OCI-LY1 (cell line): ENCODE data around the gene SLC2A1.
"Not testable (repeated sequence)": the region's sequence is repeated elsewhere in the genome, so short reads cannot be mapped to it uniquely, and the experiment has no call there.

Experiments
- H2AFZ ChIP-seq: fragments of 200-600 bp; sonication (generic), shearing (Covaris generic); 2 replicates; pipeline ENCODE4 v1.6.0; 2014; ENCODE audit warnings: antibody characterized with exemption, mild to moderate bottlenecking, low read length
- H3F3A ChIP-seq: fragments of 200-600 bp; sonication (generic), shearing (Covaris generic); 2 replicates; pipeline ENCODE4 v1.6.0; 2014; ENCODE audit warnings: mild to moderate bottlenecking, antibody characterized with exemption, low read length, moderate library complexity; ENCODE audit not compliant: insufficient read depth
- H3K27ac ChIP-seq: fragments of 200-600 bp; sonication (generic); 2 replicates; pipeline ENCODE4 v1.5.1; 2014; ENCODE audit warnings: low read length, mixed run types, mild to moderate bottlenecking, low read depth; ENCODE audit not compliant: poor library complexity, severe bottlenecking
- H3K27me3 ChIP-seq: fragments of 200-600 bp; sonication (generic); 2 replicates; pipeline ENCODE4 v1.6.0; 2014; ENCODE audit warnings: antibody characterized with exemption, mild to moderate bottlenecking, low read length, moderate library complexity; ENCODE audit not compliant: insufficient read depth
- H3K36me3 ChIP-seq: fragments of 200-600 bp; sonication (generic); 2 replicates; pipeline ENCODE4 v1.6.1; 2014; ENCODE audit warnings: mild to moderate bottlenecking, antibody characterized with exemption, low read length, moderate library complexity, mixed read lengths; ENCODE audit not compliant: insufficient read depth
- H3K4me1 ChIP-seq: fragments of 200-600 bp; sonication (generic); 2 replicates; pipeline ENCODE4 v1.5.1; 2014; ENCODE audit warnings: mild to moderate bottlenecking, low read length, moderate library complexity; ENCODE audit not compliant: insufficient read depth, severe bottlenecking
- H3K4me2 ChIP-seq: fragments of 200-600 bp; sonication (generic), shearing (Covaris generic); 2 replicates; pipeline ENCODE4 v1.6.1; 2014; ENCODE audit warnings: low read length
- H3K4me3 ChIP-seq: fragments of 200-600 bp; sonication (generic); 2 replicates; pipeline ENCODE4 v1.5.1; 2014; ENCODE audit warnings: low read length, low read depth, mild to moderate bottlenecking, mixed read lengths; ENCODE audit not compliant: poor library complexity, severe bottlenecking
- H3K79me2 ChIP-seq: fragments of 200-600 bp; shearing (Covaris generic); 2 replicates; pipeline ENCODE4 v1.6.1; 2016; ENCODE audit warnings: mixed run types, low read length, mixed read lengths; ENCODE audit not compliant: insufficient read depth
- H3K9ac ChIP-seq: fragments of 200-600 bp; sonication (generic), shearing (Covaris generic); 2 replicates; pipeline ENCODE4 v1.6.1; 2014; ENCODE audit warnings: mild to moderate bottlenecking, low read length, mixed read lengths
- H3K9me2 ChIP-seq: fragments of 200-600 bp; sonication (generic), shearing (Covaris generic); 2 replicates; pipeline ENCODE4 v1.6.1; 2014; ENCODE audit warnings: low read depth, mild to moderate bottlenecking, low read length, mixed read lengths
- H3K9me3 ChIP-seq: fragments of 200-600 bp; shearing (Covaris generic); 2 replicates; pipeline ENCODE4 v1.6.1; 2014; ENCODE audit warnings: low read length, mixed read lengths
- H4K20me1 ChIP-seq: fragments of 200-600 bp; sonication (generic), shearing (Covaris generic); 2 replicates; pipeline ENCODE4 v1.6.0; 2016; ENCODE audit warnings: mild to moderate bottlenecking, low read length; ENCODE audit not compliant: insufficient read depth
- EZH2 ChIP-seq: fragments of 200-600 bp; sonication (generic), shearing (Covaris generic); IDR thresholded peaks from 2 replicates; pipeline ENCODE4 v1.8.0; 2017; ENCODE audit warnings: borderline replicate concordance, mixed run types, mild to moderate bottlenecking, antibody characterized with exemption, low read length, moderate library complexity, mixed read lengths
- TF ChIP-seq, protein P1 (sequence below): fragments of 200-600 bp; sonication (generic), shearing (Covaris generic); IDR thresholded peaks from 2 replicates; pipeline ENCODE4 v1.5.1; 2017; ENCODE audit warnings: mild to moderate bottlenecking, antibody characterized with exemption, low read length, moderate library complexity, mixed read lengths

Gene SLC2A1

DNA sequence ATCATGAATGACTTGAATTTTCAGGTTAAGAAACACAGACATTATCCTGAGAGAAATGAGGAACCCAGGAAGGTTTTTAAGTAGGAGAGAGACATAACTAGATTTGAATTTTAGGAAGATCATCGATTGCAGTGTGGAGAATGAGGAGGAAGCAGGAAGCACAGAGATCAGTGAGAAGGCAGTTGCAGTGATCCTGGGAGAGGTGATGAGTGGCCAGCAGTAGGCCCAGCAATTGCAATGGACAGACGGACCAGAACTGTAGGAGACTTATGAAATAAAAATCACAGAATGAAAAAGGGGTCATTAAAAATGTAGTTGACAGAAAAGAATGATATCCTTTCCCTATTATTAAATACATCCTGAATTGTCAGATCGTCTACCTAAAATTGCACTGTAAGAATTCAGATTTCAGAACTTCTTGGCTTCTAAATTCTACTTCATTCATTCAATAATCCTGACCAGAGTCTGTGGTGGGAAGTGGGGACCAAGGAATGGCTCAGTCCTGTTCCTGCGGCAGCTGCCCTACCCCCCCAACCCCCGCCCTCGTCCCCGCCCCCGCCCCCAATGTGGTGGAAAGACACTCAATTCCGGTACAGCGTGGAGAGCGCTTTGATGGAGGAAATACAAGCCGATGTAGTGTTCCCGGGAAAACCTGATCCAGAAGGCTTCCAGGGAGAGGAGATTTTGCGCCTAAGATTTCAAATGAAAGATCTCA, 35.1 kb downstream of the SLC2A1 start:
- no peaks in the 10 kb centered on the region for H3K9me2 ChIP-seq
- H3K9ac ChIP-seq: peak overlapping the region; percentile 77
- peak overlapping the region; percentile 84 for H3K27ac ChIP-seq
- H3K79me2 ChIP-seq: no peaks in the 10 kb centered on the region
- peak overlapping the region; percentile 99 for H3K4me2 ChIP-seq
- peak overlapping the region; percentile 78 for H3K4me3 ChIP-seq
- peaks cover 14% of the 10 kb centered on the region for H3F3A ChIP-seq
- peak overlapping the region; percentile 62; the same call in 1 of the 2 replicates for H2AFZ ChIP-seq
- H3K4me1 ChIP-seq: peaks cover 22% of the 10 kb centered on the region
- no peaks in the 10 kb centered on the region for H4K20me1 ChIP-seq
- TF ChIP-seq, protein P1, sequence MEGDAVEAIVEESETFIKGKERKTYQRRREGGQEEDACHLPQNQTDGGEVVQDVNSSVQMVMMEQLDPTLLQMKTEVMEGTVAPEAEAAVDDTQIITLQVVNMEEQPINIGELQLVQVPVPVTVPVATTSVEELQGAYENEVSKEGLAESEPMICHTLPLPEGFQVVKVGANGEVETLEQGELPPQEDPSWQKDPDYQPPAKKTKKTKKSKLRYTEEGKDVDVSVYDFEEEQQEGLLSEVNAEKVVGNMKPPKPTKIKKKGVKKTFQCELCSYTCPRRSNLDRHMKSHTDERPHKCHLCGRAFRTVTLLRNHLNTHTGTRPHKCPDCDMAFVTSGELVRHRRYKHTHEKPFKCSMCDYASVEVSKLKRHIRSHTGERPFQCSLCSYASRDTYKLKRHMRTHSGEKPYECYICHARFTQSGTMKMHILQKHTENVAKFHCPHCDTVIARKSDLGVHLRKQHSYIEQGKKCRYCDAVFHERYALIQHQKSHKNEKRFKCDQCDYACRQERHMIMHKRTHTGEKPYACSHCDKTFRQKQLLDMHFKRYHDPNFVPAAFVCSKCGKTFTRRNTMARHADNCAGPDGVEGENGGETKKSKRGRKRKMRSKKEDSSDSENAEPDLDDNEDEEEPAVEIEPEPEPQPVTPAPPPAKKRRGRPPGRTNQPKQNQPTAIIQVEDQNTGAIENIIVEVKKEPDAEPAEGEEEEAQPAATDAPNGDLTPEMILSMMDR: no peak
- TF ChIP-seq EZH2: no peak
- H3K9me3 ChIP-seq: no peaks in the 10 kb centered on the region
- H3K27me3 ChIP-seq: no peaks in the 10 kb centered on the region
- peaks cover 36% of the 10 kb centered on the region for H3K36me3 ChIP-seq

DNA sequence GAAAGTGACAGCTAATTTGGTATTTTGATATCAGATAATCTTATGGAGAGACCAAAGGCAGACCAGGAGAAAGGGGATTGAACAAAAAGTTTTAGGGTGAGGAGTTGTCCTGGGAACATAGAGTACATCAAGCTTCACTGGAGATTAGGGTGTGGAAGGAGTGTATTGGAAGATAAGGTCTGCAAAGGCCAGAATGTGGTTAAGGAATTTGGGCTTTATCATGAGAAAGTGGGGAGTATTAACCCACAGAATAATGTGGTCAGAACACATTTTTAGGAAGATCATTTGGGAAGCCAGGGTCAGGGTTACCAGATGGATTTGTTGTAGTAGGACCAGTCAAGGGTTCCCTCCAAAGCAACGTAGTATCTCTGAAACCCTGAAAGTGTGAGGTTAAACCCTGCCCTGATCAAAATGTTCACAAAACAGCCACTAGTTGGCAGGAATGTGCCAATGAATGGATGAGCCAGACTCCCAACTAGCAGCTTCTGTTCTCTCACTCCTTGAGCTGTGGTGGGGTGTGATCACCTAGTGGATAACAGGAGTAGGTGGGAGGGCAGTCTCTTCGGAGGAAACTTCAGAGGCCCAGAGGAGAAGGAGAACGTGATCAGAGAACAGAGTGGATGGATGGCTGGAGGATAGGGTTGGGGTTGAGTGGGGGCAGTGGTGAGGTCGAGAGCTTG, 35.8 kb downstream of the SLC2A1 start:
- Histone ChIP-seq H3K9me3 (no peaks in the 10 kb centered on the region), H3K9ac (no peak overlapping the region; the same call in 1 of the 2 replicates), H3K79me2 (no peaks in the 10 kb centered on the region), H2AFZ (no peak overlapping the region), H3K27ac (peak overlapping the region; percentile 84), H4K20me1 (no peaks in the 10 kb centered on the region), H3K27me3 (no peaks in the 10 kb centered on the region), H3K4me2 (peak overlapping the region; percentile 99), H3K36me3 (peaks cover 29% of the 10 kb centered on the region), H3K4me1 (peaks cover 22% of the 10 kb centered on the region), H3K4me3 (no peak overlapping the region), H3F3A (peaks cover 14% of the 10 kb centered on the region), H3K9me2 (no peaks in the 10 kb centered on the region)
- TF ChIP-seq, protein P1: peak; percentile 94
- no peak for TF ChIP-seq EZH2

DNA sequence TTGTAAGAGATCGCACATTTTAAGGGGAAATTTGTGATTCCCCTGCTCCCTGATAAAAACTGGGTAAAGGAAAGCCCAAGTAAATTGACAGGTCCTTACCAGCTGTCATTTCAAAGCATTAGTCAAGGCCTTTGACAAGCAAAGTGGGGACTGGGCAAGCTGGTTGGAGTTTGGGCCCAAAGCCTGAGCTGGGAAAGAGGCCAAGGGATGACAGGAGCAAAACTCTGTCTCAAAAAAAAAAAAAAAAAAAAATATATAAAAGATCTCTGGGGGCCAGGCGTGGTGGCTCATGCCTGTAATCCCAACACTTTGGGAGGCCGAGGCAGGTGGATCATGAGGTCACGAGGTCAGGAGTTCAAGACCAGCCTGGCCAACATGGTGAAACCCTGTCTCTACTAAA, 36.9 kb downstream of the SLC2A1 start:
- Histone ChIP-seq H3K79me2 (no peaks in the 10 kb centered on the region), H3K4me2 (no peak overlapping the region), H3K9me2 (no peaks in the 10 kb centered on the region), H3K9me3 (no peaks in the 10 kb centered on the region), H3K4me3 (no peak overlapping the region), H3K36me3 (peaks cover 18% of the 10 kb centered on the region), H3F3A (peaks cover 13% of the 10 kb centered on the region), H3K9ac (no peak overlapping the region), H3K27me3 (no peaks in the 10 kb centered on the region), H3K4me1 (peaks cover 22% of the 10 kb centered on the region), H4K20me1 (no peaks in the 10 kb centered on the region), H2AFZ (no peak overlapping the region), H3K27ac (no peak overlapping the region)
- TF ChIP-seq, protein P1: no peak
- no peak for TF ChIP-seq EZH2

DNA sequence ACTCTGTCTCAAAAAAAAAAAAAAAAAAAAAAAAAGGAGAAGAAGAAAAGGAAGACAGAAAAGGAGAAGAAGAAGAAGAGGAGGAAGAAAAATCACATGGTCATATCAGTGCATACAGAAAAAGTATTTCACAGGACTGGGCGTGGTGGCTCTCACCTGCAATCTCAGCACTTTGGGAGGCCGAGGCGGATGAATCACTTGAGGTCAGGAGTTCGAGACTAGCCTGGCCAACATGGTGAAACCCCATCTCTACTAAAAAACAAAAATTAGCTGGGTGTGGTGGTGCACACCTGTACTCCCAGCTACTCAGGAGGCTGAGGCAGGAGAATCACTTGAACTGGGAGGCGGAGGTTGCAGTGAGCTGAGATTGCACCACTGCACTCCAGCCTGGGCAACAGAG, 39.0 kb downstream of the SLC2A1 start:
- H3K9ac ChIP-seq, H3K4me2 ChIP-seq, H3K4me3 ChIP-seq, H3K27ac ChIP-seq, H3F3A ChIP-seq, H3K9me2 ChIP-seq, H3K9me3 ChIP-seq, H3K27me3 ChIP-seq, H4K20me1 ChIP-seq, H2AFZ ChIP-seq, H3K79me2 ChIP-seq, H3K36me3 ChIP-seq: not testable (repeated sequence)
- H3K4me1 ChIP-seq: peaks cover 11% of the 10 kb centered on the region
